IPS-20b (cell line): Measurements from ENCODE around the gene ATP9A.
A peak's percentile ranks its signal among the peaks of the same experiment; 100 is the strongest.

Experiments
- H3K27ac ChIP-seq: one replicate; pipeline ENCODE4 v1.5.1; 2013; ENCODE audit warnings: low read length
- H3K27me3 ChIP-seq: 2 replicates; pipeline ENCODE4 v1.6.1; 2013; ENCODE audit warnings: mild to moderate bottlenecking, low read length, inconsistent platforms; ENCODE audit not compliant: insufficient read depth
- H3K36me3 ChIP-seq: 2 replicates; pipeline ENCODE4 v1.6.1; 2013; ENCODE audit warnings: low read depth, mild to moderate bottlenecking, inconsistent platforms, low read length, moderate library complexity; ENCODE audit not compliant: insufficient read depth
- H3K4me1 ChIP-seq: 2 replicates; pipeline ENCODE4 v1.6.1; 2013; ENCODE audit warnings: mild to moderate bottlenecking, control low read depth, inconsistent platforms, low read length, moderate library complexity; ENCODE audit not compliant: insufficient read depth
- H3K4me3 ChIP-seq: 2 replicates; pipeline ENCODE4 v1.5.1; 2013; ENCODE audit warnings: mild to moderate bottlenecking, low read length, inconsistent platforms
- H3K9ac ChIP-seq: 2 replicates; pipeline ENCODE4 v1.6.1; 2013; ENCODE audit warnings: low read depth, mild to moderate bottlenecking, inconsistent platforms, low read length, moderate library complexity
- H3K9me3 ChIP-seq: 2 replicates; pipeline ENCODE4 v1.6.1; 2013; ENCODE audit warnings: mild to moderate bottlenecking, low read depth, low read length, inconsistent platforms; ENCODE audit not compliant: insufficient read depth

The ATP9A gene

DNA sequence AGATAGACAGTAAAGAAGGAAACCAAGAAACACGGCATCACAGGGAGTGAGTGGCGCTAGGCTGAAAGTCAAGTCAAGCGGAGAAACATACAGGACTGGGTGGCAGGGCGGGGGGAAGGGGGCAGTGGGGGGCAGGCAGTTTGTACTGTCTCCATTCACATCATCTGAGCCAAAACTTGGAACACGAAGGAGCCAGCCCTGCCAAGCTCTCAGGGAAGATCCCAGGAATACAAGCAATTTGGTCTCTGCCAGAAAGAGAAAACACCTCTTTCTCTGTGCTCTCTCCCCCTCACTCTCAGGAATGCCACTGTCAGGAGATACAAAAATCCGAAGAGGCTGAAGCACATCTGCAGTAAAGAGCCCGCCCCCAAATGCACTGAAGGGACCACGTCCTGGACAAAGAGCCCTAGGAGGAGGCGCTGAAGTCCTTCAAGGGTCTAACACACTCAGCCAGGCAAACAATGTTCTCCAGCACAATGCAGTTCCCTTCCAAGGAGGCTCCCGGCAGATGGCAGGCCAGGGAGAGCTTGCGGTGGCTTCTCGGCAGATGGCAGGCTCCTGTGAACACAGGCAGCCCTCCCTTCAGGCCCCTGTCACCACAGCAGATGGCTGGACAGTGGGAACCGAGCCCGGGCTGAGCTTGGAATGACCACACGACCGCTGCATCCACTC lies 90.0 kb downstream of the ATP9A start:
- Histone ChIP-seq H3K4me1 (no peaks in the 10 kb centered on the region), H3K4me3 (no peak overlapping the region), H3K36me3 (no peaks in the 10 kb centered on the region; the same call in 1 of the 2 replicates), H3K27me3 (no peaks in the 10 kb centered on the region), H3K9me3 (no peaks in the 10 kb centered on the region), H3K9ac (no peak overlapping the region), H3K27ac (no peak overlapping the region)

DNA sequence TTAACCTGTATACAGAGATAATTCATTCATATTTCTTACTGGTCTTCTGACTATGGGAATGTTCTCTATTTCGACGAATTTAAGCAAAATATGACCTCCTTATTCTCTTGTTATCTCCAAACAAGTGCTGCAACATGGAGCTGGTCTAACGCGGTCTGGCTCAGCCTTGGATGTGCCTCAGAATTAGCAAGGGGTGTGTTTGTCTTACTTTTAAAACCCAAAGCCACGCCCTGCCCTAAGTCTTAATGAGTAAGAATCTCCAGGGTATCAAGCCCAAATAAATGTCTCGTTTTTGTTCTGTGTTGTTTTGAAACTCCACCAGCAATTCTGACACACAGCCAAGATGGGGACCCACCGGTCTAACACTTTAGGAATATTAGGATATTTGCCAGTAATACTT lies 99.2 kb downstream of the ATP9A start:
- Histone ChIP-seq H3K4me3 (no peak overlapping the region), H3K27me3 (no peaks in the 10 kb centered on the region), H3K9ac (no peak overlapping the region), H3K27ac (no peak overlapping the region), H3K9me3 (no peaks in the 10 kb centered on the region), H3K36me3 (no peaks in the 10 kb centered on the region), H3K4me1 (no peaks in the 10 kb centered on the region)

DNA sequence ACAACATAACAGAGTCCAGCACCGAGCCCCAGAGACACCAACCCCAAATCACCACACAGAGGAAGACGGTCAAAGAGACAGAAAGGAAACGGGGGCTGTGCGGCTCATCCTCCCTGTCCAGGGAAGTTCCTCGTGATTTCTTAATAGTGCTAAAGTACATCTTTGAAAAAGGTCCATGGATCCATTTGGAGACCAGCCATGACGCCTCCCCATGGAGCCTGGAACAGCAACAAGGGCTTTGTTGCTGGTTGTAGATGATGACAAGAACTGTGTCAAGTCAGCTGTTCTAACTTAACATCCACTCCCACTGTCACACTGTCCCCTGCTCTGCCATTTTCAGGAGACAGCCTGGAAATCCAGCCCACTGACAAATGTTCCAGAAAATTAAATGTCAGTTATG lies 99.7 kb downstream of the ATP9A start:
- Histone ChIP-seq H3K27ac (no peak overlapping the region), H3K27me3 (no peaks in the 10 kb centered on the region), H3K36me3 (no peaks in the 10 kb centered on the region), H3K9ac (no peak overlapping the region), H3K9me3 (no peaks in the 10 kb centered on the region), H3K4me3 (no peak overlapping the region), H3K4me1 (no peaks in the 10 kb centered on the region)

DNA sequence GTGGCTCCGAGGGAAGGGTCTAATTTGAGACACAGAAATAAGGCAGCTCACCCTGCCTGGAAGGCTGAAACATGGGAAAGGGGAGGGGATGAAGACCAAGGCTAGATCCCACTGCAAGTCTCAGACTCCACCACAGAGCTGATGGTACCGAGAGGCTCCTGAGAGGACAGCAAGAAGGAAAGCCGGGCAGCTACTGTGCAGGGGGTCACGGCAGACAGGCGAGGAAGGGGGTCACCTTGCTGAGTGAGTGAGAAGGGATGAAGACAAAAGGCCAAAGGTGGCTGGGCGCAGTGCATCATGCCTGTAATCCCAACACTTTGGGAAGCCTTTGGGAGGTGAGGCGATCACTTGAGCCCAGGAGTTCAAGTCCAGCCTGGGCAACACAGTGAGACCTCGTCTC lies 100.7 kb downstream of the ATP9A start:
- Histone ChIP-seq H3K27ac (no peak overlapping the region), H3K4me1 (no peaks in the 10 kb centered on the region), H3K27me3 (no peaks in the 10 kb centered on the region), H3K9ac (no peak overlapping the region), H3K9me3 (no peaks in the 10 kb centered on the region), H3K4me3 (no peak overlapping the region), H3K36me3 (no peaks in the 10 kb centered on the region)

DNA sequence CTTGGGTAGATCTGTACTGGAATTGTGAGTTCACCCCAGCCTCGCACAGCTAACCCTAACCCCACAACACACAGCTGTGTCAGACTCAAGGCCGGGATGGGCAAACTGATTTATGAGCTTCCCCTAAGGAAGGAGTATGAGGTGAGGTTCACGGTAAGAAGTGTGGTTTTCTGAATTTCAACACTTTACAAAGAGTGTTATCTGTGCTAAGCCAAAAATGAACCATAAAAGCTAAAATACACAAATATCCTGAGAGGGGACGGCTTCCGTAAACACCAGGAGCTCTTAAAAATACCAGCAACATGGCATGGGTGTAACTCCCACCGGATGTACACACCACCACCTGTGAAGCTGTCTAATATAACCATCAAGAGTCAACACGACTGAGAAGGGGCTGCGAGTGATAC lies 101.2 kb downstream of the ATP9A start:
- no peaks in the 10 kb centered on the region for H3K4me1 ChIP-seq
- H3K9me3 ChIP-seq: no peaks in the 10 kb centered on the region
- H3K27ac ChIP-seq: no peak overlapping the region
- no peak overlapping the region for H3K4me3 ChIP-seq
- no peaks in the 10 kb centered on the region for H3K36me3 ChIP-seq
- no peak overlapping the region for H3K9ac ChIP-seq
- H3K27me3 ChIP-seq: no peaks in the 10 kb centered on the region

DNA sequence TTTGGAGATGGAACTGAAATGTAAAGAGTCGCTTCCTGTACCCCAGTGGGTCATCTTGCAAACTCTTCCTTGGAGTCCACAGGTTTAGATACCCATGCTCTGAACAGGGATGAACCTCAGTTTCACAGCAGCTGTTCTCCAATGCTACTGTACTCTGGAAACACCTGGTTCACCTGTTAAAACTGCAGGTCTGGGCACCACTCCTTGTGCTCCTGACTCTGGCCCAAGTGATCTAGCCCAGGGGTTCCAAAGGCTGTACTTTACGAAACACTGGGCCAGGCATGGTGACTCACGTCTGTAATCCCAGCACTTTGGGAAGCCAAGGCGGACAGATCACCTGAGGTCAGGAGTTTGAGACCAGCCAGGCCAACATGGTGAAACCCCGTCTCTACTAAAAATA lies 102.1 kb downstream of the ATP9A start:
- no peak overlapping the region for H3K27ac ChIP-seq
- H3K4me1 ChIP-seq: peaks cover under 1% of the 10 kb centered on the region; the same call in 1 of the 2 replicates
- no peak overlapping the region for H3K9ac ChIP-seq
- H3K36me3 ChIP-seq: no peaks in the 10 kb centered on the region
- no peaks in the 10 kb centered on the region for H3K9me3 ChIP-seq
- H3K27me3 ChIP-seq: no peaks in the 10 kb centered on the region
- H3K4me3 ChIP-seq: no peak overlapping the region

DNA sequence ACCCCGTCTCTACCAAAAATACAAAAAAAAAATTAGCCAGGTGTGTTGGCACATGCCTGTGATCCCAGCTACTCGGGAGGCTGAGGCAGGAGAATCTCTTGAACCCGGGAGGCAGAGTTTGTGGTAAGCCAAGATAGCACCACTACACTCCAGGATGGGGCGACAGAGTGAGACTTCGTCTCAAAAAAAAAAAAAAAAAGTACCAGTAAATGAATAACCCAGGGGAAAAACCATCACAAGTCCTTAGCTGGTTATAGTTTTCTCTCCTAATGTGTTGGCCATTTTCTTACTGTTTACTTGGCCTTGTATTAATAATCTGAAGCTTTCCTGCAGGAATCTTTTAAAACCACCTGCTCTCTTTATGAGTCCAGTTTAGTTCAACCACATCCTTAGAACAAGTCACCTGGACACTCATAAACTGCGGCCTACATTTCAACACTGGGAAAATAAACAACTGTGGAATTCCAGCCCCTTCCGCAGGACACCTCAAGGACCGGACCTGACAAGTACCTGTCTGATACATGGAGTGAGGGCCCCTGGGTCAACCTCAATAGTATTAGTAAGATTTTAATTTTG lies 102.6 kb downstream of the ATP9A start:
- Histone ChIP-seq H3K4me1 (peaks cover 6% of the 10 kb centered on the region; the same call in 1 of the 2 replicates), H3K27me3 (no peaks in the 10 kb centered on the region), H3K36me3 (no peaks in the 10 kb centered on the region), H3K27ac (no peak overlapping the region), H3K9ac (no peak overlapping the region), H3K9me3 (no peaks in the 10 kb centered on the region), H3K4me3 (no peak overlapping the region)

DNA sequence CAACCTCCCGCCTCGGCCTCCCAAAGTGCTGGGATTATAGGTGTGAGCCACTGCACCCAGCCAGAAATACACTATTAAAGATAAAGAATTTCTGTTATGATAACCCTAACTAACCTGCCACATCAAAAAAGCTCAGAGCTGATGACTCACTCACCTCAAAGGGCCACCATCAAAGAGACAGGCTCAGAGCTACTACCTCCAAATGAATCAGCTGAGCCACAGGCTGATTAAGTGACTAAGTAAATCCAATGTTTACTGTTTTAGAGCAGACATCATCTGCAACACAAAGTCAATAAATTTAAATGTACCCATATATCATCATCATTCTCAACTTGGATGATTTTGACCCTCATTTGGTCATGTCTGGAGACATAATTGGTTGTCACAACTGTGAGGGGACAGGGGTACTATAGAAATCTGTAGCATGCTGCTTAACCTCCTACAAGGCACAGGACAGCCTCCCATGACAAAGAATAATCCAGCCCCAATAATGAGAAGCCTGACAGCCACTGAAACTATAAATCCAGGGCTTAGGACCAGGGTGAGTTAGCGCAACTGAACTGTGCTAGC lies 106.5 kb downstream of the ATP9A start:
- no peaks in the 10 kb centered on the region for H3K36me3 ChIP-seq
- H3K9me3 ChIP-seq: no peaks in the 10 kb centered on the region
- H3K4me3 ChIP-seq: no peak overlapping the region
- peaks cover 18% of the 10 kb centered on the region; the same call in 1 of the 2 replicates for H3K4me1 ChIP-seq
- H3K27me3 ChIP-seq: no peaks in the 10 kb centered on the region
- H3K27ac ChIP-seq: no peak overlapping the region
- no peak overlapping the region for H3K9ac ChIP-seq

DNA sequence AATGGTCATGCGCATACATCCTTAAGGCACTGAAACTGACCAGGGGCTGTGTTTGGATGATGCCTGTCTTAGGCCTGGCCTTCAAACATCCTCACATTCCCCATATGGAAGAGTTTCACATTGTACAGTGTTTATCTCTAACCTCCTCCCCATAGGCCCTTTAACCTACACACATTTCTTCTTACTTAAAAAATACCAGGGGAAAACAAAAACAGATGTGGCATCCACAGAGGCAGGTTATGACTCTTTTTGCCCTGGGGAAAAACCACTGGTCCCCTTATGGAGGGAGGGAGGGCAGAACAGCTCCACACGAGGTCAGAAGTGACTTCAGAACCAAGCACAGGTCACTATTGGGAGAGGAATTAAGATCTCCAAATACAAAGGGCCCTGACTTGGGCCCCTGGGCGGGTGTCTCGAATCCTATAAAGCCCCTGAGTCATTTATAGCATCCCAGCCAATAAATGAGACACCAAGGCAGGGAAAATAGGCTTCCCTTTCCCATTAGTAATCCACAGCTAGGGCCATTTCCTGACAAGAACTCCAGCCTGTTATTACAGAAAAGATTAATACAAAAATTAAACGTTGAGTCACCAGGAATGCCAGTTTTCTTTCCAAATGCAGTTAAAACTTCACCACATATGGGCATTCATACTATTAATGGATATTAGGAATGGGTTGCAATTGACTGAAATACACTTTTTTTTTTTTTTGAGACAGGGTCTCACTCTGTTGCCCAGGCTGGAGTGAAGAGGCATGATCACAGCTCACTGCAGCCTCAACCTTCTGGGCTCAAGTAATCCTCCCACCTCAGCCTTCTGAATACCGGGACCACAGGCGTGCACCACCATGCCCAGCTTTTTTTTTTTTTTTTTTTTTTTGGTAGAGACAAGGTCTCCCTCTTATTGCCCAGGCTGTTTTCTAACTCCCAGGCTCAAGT lies 107.2 kb downstream of the ATP9A start:
- H3K9me3 ChIP-seq: no peaks in the 10 kb centered on the region
- H3K27ac ChIP-seq: peak overlapping the region; percentile 26
- H3K27me3 ChIP-seq: no peaks in the 10 kb centered on the region
- peaks cover 18% of the 10 kb centered on the region; the same call in 1 of the 2 replicates for H3K4me1 ChIP-seq
- no peaks in the 10 kb centered on the region for H3K36me3 ChIP-seq
- H3K9ac ChIP-seq: no peak overlapping the region
- no peak overlapping the region for H3K4me3 ChIP-seq

DNA sequence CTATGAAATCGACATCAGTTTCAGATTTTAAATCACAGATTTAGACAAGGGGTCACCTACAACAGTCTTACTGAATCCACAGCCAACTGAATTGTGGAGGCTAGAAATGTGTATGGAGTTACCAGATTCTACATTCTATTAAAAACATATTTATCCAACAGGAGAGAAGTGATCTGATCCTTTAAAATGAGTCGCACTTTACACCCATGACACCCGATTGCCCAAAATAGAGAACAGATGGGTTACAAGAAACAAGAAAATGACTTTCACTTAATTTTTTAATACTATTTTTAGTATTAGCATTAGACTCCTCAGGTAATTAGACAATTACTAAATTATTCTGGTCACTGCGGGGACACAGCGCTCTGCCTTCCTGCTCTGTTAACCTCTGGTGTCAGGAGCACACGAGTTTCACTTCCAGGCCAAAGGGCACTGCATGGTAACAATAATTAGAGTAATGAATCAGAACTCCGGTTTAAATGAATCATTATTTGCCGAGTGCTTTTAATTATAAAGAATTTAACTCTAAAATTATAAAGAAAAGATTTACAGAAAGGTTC lies 108.6 kb downstream of the ATP9A start:
- Histone ChIP-seq H3K36me3 (no peaks in the 10 kb centered on the region), H3K27me3 (no peaks in the 10 kb centered on the region), H3K9ac (no peak overlapping the region), H3K4me3 (no peak overlapping the region), H3K4me1 (peaks cover 18% of the 10 kb centered on the region; the same call in 1 of the 2 replicates), H3K9me3 (no peaks in the 10 kb centered on the region), H3K27ac (peak overlapping the region; percentile 22)

DNA sequence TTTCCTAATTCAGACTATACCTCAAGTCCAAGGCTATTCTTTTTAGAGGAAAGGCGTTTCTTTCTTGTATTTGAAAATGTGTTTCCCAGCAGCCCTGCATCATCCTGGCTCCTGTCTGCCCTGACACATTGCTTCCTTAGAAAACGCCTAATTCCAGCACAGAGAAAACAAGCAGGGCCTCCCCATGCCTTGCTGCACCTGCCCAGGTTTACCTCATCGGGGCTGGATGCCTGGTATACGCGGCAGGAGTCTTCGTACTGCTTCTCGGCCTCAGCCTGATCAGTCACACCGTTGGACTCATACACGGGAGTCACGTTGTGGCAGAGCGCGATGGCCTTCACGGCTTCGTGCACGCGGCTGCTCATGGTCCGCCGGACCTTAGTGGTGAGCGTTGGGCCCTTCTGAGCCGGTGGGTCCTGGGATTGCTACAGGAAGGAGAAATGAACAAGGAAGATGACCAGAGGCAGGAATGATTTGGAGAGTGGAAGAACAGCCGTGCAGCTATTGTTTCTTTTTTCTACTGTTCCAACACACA lies 111.4 kb downstream of the ATP9A start:
- Histone ChIP-seq H3K9ac (no peak overlapping the region), H3K4me3 (no peak overlapping the region), H3K27me3 (no peaks in the 10 kb centered on the region), H3K36me3 (no peaks in the 10 kb centered on the region), H3K9me3 (no peaks in the 10 kb centered on the region), H3K27ac (no peak overlapping the region), H3K4me1 (peaks cover 18% of the 10 kb centered on the region; the same call in 1 of the 2 replicates)
